ENCODE data around the gene SOX5. TPM values are rescaled to one million over a fixed set of nuclear protein-coding genes. Genes with fewer than 3 reads are reported as not detected.
"Not testable (repeated sequence)": the region's sequence is repeated elsewhere in the genome, so short reads cannot be mapped to it uniquely, and the experiment has no call there.

SOX5 gene
- total and polyA plus RNA-seq, 9 donors = 1.6 to 7.3 (median 2.5) TPM

GRCh38 chr12:23855813-23856212 is 93.7 kb downstream of the SOX5 start:
- Histone ChIP-seq H3K36me3 (ENCODE audit: control insufficient read depth, insufficient read depth, low read length) (no peaks in the 10 kb centered on the region), H3K27ac (ENCODE audit: low read length) (no peak overlapping the region), H3K4me1 (ENCODE audit: control insufficient read depth, insufficient read depth, low read length) (no peaks in the 10 kb centered on the region), H3K9me3 (replicated peaks; ENCODE audit: control insufficient read depth, low read depth, low read length) (peaks cover 2% of the 10 kb centered on the region), H3K4me3 (ENCODE audit: low read length) (no peak overlapping the region), H3K27me3 (ENCODE audit: control insufficient read depth, insufficient read depth, low read length) (no peaks in the 10 kb centered on the region)
- no peak for DNase-seq
- no CpG with 5 or more reads among the region's 4 CpGs for WGBS (ENCODE audit: insufficient coverage)

- DNase-seq = no peak
Measured at GRCh38 chr12:23854598-23854997, 94.9 kb downstream of the SOX5 start.

GRCh38 chr12:23853640-23854039 is 95.8 kb downstream of the SOX5 start:
- H3K36me3 ChIP-seq (ENCODE audit: control insufficient read depth, insufficient read depth, low read length) = no peaks in the 10 kb centered on the region
- no peak overlapping the region for H3K4me3 ChIP-seq (ENCODE audit: low read length)
- no peaks in the 10 kb centered on the region for H3K27me3 ChIP-seq (ENCODE audit: control insufficient read depth, insufficient read depth, low read length)
- WGBS (ENCODE audit: insufficient coverage) = no CpG with 5 or more reads among the region's 3 CpGs
- H3K27ac ChIP-seq (ENCODE audit: low read length) = no peak overlapping the region
- no peaks in the 10 kb centered on the region for H3K4me1 ChIP-seq (ENCODE audit: control insufficient read depth, insufficient read depth, low read length)
- peaks cover 2% of the 10 kb centered on the region for H3K9me3 ChIP-seq (replicated peaks; ENCODE audit: control insufficient read depth, low read depth, low read length)
- DNase-seq = no peak

More at GRCh38 chr12:23854598-23854997, 94.9 kb downstream of the SOX5 start:
- no peaks in the 10 kb centered on the region for H3K36me3 ChIP-seq (ENCODE audit: control insufficient read depth, insufficient read depth, low read length)
- H3K27me3 ChIP-seq (ENCODE audit: control insufficient read depth, insufficient read depth, low read length) = no peaks in the 10 kb centered on the region
- H3K4me1 ChIP-seq (ENCODE audit: control insufficient read depth, insufficient read depth, low read length) = no peaks in the 10 kb centered on the region
- no peak overlapping the region for H3K27ac ChIP-seq (ENCODE audit: low read length)
- no peak overlapping the region for H3K4me3 ChIP-seq (ENCODE audit: low read length)
- H3K9me3 ChIP-seq (replicated peaks; ENCODE audit: control insufficient read depth, low read depth, low read length) = peaks cover 2% of the 10 kb centered on the region

- no peak for DNase-seq
- H3K36me3 ChIP-seq (ENCODE audit: control insufficient read depth, insufficient read depth, low read length) = no peaks in the 10 kb centered on the region
- no peak overlapping the region for H3K4me3 ChIP-seq (ENCODE audit: low read length)
- no peak overlapping the region for H3K27ac ChIP-seq (ENCODE audit: low read length)
- H3K9me3 ChIP-seq (replicated peaks; ENCODE audit: control insufficient read depth, low read depth, low read length) = no peaks in the 10 kb centered on the region
- no CpG with 5 or more reads among the region's 2 CpGs for WGBS (ENCODE audit: insufficient coverage)
- H3K4me1 ChIP-seq (ENCODE audit: control insufficient read depth, insufficient read depth, low read length) = no peaks in the 10 kb centered on the region
- H3K27me3 ChIP-seq (ENCODE audit: control insufficient read depth, insufficient read depth, low read length) = no peaks in the 10 kb centered on the region
Measured at GRCh38 chr12:23851602-23852001, 97.9 kb downstream of the SOX5 start.

GRCh38 chr12:23847857-23848256 is 101.6 kb downstream of the SOX5 start:
- no CpG with 5 or more reads among the region's 3 CpGs for WGBS (ENCODE audit: insufficient coverage)
- Histone ChIP-seq H3K36me3 (ENCODE audit: control insufficient read depth, insufficient read depth, low read length) (no peaks in the 10 kb centered on the region), H3K4me1 (ENCODE audit: control insufficient read depth, insufficient read depth, low read length) (no peaks in the 10 kb centered on the region), H3K9me3 (replicated peaks; ENCODE audit: control insufficient read depth, low read depth, low read length) (no peaks in the 10 kb centered on the region), H3K4me3 (ENCODE audit: low read length) (no peak overlapping the region), H3K27me3 (ENCODE audit: control insufficient read depth, insufficient read depth, low read length) (no peaks in the 10 kb centered on the region), H3K27ac (ENCODE audit: low read length) (no peak overlapping the region)
- no peak for DNase-seq

GRCh38 chr12:23843958-23844357 is 105.5 kb downstream of the SOX5 start:
- WGBS (ENCODE audit: insufficient coverage) = 80% methylated on average over 1 of the region's 4 CpGs
- Histone ChIP-seq H3K4me3 (ENCODE audit: low read length) (no peak overlapping the region), H3K4me1 (ENCODE audit: control insufficient read depth, insufficient read depth, low read length) (no peaks in the 10 kb centered on the region), H3K36me3 (ENCODE audit: control insufficient read depth, insufficient read depth, low read length) (no peaks in the 10 kb centered on the region), H3K27ac (ENCODE audit: low read length) (no peak overlapping the region), H3K9me3 (replicated peaks; ENCODE audit: control insufficient read depth, low read depth, low read length) (no peaks in the 10 kb centered on the region), H3K27me3 (ENCODE audit: control insufficient read depth, insufficient read depth, low read length) (no peaks in the 10 kb centered on the region)
- DNase-seq = no peak

GRCh38 chr12:23834076-23834475 is 115.4 kb downstream of the SOX5 start:
- Histone ChIP-seq H3K4me3 (ENCODE audit: low read length) (no peak overlapping the region), H3K36me3 (ENCODE audit: control insufficient read depth, insufficient read depth, low read length) (no peaks in the 10 kb centered on the region), H3K4me1 (ENCODE audit: control insufficient read depth, insufficient read depth, low read length) (no peaks in the 10 kb centered on the region), H3K9me3 (replicated peaks; ENCODE audit: control insufficient read depth, low read depth, low read length) (no peaks in the 10 kb centered on the region), H3K27ac (ENCODE audit: low read length) (no peak overlapping the region), H3K27me3 (ENCODE audit: control insufficient read depth, insufficient read depth, low read length) (no peaks in the 10 kb centered on the region)
- 100% methylated on average over 1 of the region's 7 CpGs for WGBS (ENCODE audit: insufficient coverage)
- DNase-seq = no peak

GRCh38 chr12:23831739-23832138 is 117.7 kb downstream of the SOX5 start:
- no peaks in the 10 kb centered on the region for H3K9me3 ChIP-seq (replicated peaks; ENCODE audit: control insufficient read depth, low read depth, low read length)
- no peak overlapping the region for H3K27ac ChIP-seq (ENCODE audit: low read length)
- DNase-seq = peak; percentile 3
- no peaks in the 10 kb centered on the region for H3K27me3 ChIP-seq (ENCODE audit: control insufficient read depth, insufficient read depth, low read length)
- no CpG with 5 or more reads among the region's 3 CpGs for WGBS (ENCODE audit: insufficient coverage)
- H3K36me3 ChIP-seq (ENCODE audit: control insufficient read depth, insufficient read depth, low read length) = no peaks in the 10 kb centered on the region
- H3K4me3 ChIP-seq (ENCODE audit: low read length) = no peak overlapping the region
- no peaks in the 10 kb centered on the region for H3K4me1 ChIP-seq (ENCODE audit: control insufficient read depth, insufficient read depth, low read length)

GRCh38 chr12:23830210-23830609 is 119.3 kb downstream of the SOX5 start:
- Histone ChIP-seq H3K27me3 (ENCODE audit: control insufficient read depth, insufficient read depth, low read length) (no peaks in the 10 kb centered on the region), H3K4me3 (ENCODE audit: low read length) (no peak overlapping the region), H3K4me1 (ENCODE audit: control insufficient read depth, insufficient read depth, low read length) (no peaks in the 10 kb centered on the region), H3K27ac (ENCODE audit: low read length) (no peak overlapping the region), H3K36me3 (ENCODE audit: control insufficient read depth, insufficient read depth, low read length) (no peaks in the 10 kb centered on the region), H3K9me3 (replicated peaks; ENCODE audit: control insufficient read depth, low read depth, low read length) (no peaks in the 10 kb centered on the region)
- DNase-seq = no peak
- WGBS (ENCODE audit: insufficient coverage) = no CpG with 5 or more reads among the region's 2 CpGs

GRCh38 chr12:23827353-23827752 is 122.1 kb downstream of the SOX5 start:
- no peak overlapping the region for H3K27ac ChIP-seq (ENCODE audit: low read length)
- WGBS (ENCODE audit: insufficient coverage) = no CpG with 5 or more reads among the region's 2 CpGs
- H3K36me3 ChIP-seq (ENCODE audit: control insufficient read depth, insufficient read depth, low read length) = no peaks in the 10 kb centered on the region
- no peak for DNase-seq
- no peak overlapping the region for H3K4me3 ChIP-seq (ENCODE audit: low read length)
- H3K27me3 ChIP-seq (ENCODE audit: control insufficient read depth, insufficient read depth, low read length) = no peaks in the 10 kb centered on the region
- no peaks in the 10 kb centered on the region for H3K9me3 ChIP-seq (replicated peaks; ENCODE audit: control insufficient read depth, low read depth, low read length)
- no peaks in the 10 kb centered on the region for H3K4me1 ChIP-seq (ENCODE audit: control insufficient read depth, insufficient read depth, low read length)

- H3K36me3 ChIP-seq (ENCODE audit: control insufficient read depth, insufficient read depth, low read length); H3K27ac ChIP-seq (ENCODE audit: low read length); H3K4me1 ChIP-seq (ENCODE audit: control insufficient read depth, insufficient read depth, low read length); H3K9me3 ChIP-seq (replicated peaks; ENCODE audit: control insufficient read depth, low read depth, low read length); DNase-seq; H3K27me3 ChIP-seq (ENCODE audit: control insufficient read depth, insufficient read depth, low read length); H3K4me3 ChIP-seq (ENCODE audit: low read length): not testable (repeated sequence)
- WGBS (ENCODE audit: insufficient coverage) = 91% methylated on average over 7 of the region's 11 CpGs
Measured at GRCh38 chr12:23825124-23825523, 124.3 kb downstream of the SOX5 start.

All from muscle of leg (tissue), 11 donors.